Keratinocyte (primary cell): Measurements from ENCODE around the gene KRT78. TPM values are rescaled to one million over a fixed set of nuclear protein-coding genes. Genes with fewer than 3 reads are reported as not detected.

Experiments used
- DNase-seq: peaks from one replicate; pipeline ENCODE4 v3.0.0-alpha.2; 2011; ENCODE audit warnings: low read depth, missing footprints, low spot score
- FAIRE-seq: peaks from 2 replicates; lab custom pipeline; 2011; peaks lifted over from hg19 to GRCh38; lab: Jason Lieb, UNC
- H2AFZ ChIP-seq: 2 replicates; pipeline ENCODE4 v1.6.0; 2012; ENCODE audit warnings: low read length, control low read depth, inconsistent platforms; ENCODE audit not compliant: control insufficient read depth
- H3K27ac ChIP-seq: 2 replicates; pipeline ENCODE4 v1.5.1; 2011; ENCODE audit warnings: low read length; ENCODE audit not compliant: control insufficient read depth, insufficient read depth
- H3K27me3 ChIP-seq: 3 replicates; pipeline ENCODE4 v1.6.0; 2011; ENCODE audit warnings: low read length; ENCODE audit not compliant: control insufficient read depth, insufficient read depth; ENCODE audit errors: extremely low read depth
- H3K36me3 ChIP-seq, 2 experiments: 2 replicates in 1 of 2; 3 replicates in 1 of 2; pipeline ENCODE4 v1.5.1; 2011; ENCODE audit warnings: low read length in 2 of 2, mild to moderate bottlenecking in 1 of 2; ENCODE audit not compliant: control insufficient read depth in 2 of 2, insufficient read depth in 2 of 2; ENCODE audit errors: extremely low read depth in 1 of 2
- H3K4me1 ChIP-seq: 3 replicates; pipeline ENCODE4 v1.5.1; 2011; ENCODE audit warnings: low read length; ENCODE audit not compliant: control insufficient read depth, insufficient read depth; ENCODE audit errors: extremely low read depth
- H3K4me2 ChIP-seq: 3 replicates; pipeline ENCODE4 v1.6.0; 2011; ENCODE audit warnings: low read depth, low read length; ENCODE audit not compliant: control insufficient read depth, insufficient read depth; ENCODE audit errors: extremely low read depth
- H3K4me3 ChIP-seq, 3 experiments: fragments of 200-600 bp in 1 of 3; sonication (generic) in 1 of 3; 2 replicates in 2 of 3; 3 replicates in 1 of 3; pipeline ENCODE4 v1.5.1; 2011 to 2016; ENCODE audit warnings: low read length in 3 of 3, mild to moderate bottlenecking in 3 of 3, control low read depth in 2 of 3, inconsistent platforms in 1 of 3, low read depth in 1 of 3, mixed read lengths in 1 of 3, mixed run types in 1 of 3, moderate library complexity in 1 of 3; ENCODE audit not compliant: control insufficient read depth in 2 of 3, insufficient read depth in 2 of 3; ENCODE audit errors: extremely low read depth in 1 of 3
- H3K79me2 ChIP-seq: 2 replicates; pipeline ENCODE4 v1.6.0; 2012; ENCODE audit warnings: low read length; ENCODE audit not compliant: control insufficient read depth, insufficient read depth
- H3K9ac ChIP-seq: 3 replicates; pipeline ENCODE4 v1.6.0; 2011; ENCODE audit warnings: low read length; ENCODE audit not compliant: control insufficient read depth, insufficient read depth; ENCODE audit errors: extremely low read depth
- H3K9me1 ChIP-seq: 3 replicates; pipeline ENCODE4 v1.6.0; 2011; ENCODE audit warnings: low read length; ENCODE audit not compliant: control insufficient read depth, insufficient read depth; ENCODE audit errors: extremely low read depth
- H3K9me3 ChIP-seq: 2 replicates; pipeline ENCODE4 v1.5.1; 2012; ENCODE audit warnings: low read depth, low read length; ENCODE audit not compliant: control insufficient read depth
- H4K20me1 ChIP-seq: 3 replicates; pipeline ENCODE4 v1.6.0; 2011; ENCODE audit warnings: low read length; ENCODE audit not compliant: control insufficient read depth, insufficient read depth; ENCODE audit errors: extremely low read depth
- EZH2 ChIP-seq: IDR thresholded peaks from one replicate; pipeline ENCODE4 v1.6.1; 2012; ENCODE audit warnings: inconsistent platforms, mild to moderate bottlenecking, low read length, moderate library complexity
- dilution Hi-C: fragments of 300-500 bp; cut with MboI; formaldehyde crosslinking; loops from one replicate; pipeline ENCODE4 v1.7.0; 2020; ENCODE audit warnings: low sequenced_read_pairs; ENCODE audit not compliant: extremely low pct_ligation_motif_present
- polyA plus RNA-seq, 5 experiments: library from polyadenylated mRNA; depleted of rRNA in 3 of 5; stranded (reverse) in 3 of 5; stranded (forward) in 1 of 5; unstranded in 1 of 5; fragments of >200 nt; gene quantifications; 1 replicate in 1 of 5; 2 replicates in 3 of 5; 3 replicates in 1 of 5; pipeline versions ENCODE4 v1.2.1 to v1.2.3, GENCODE V29; 2011 to 2012; ENCODE audit warnings: missing spikeins in 2 of 5, low read depth in 1 of 5, low replicate concordance in 1 of 5
- TF ChIP-seq, protein P1 (sequence below), 3 experiments: IDR thresholded peaks in 1 of 3; conservative IDR thresholded peaks in 1 of 3; optimal IDR thresholded peaks in 1 of 3; 2 replicates in 2 of 3; 3 replicates in 1 of 3; pipeline versions ENCODE3 to v1.5.1; 2011; ENCODE audit warnings: low read length in 3 of 3, mild to moderate bottlenecking in 3 of 3, moderate library complexity in 2 of 3, control low read depth in 1 of 3, inconsistent platforms in 1 of 3; ENCODE audit not compliant: insufficient read depth in 2 of 3; ENCODE audit errors: extremely low read depth in 1 of 3

Gene KRT78
- polyA plus RNA-seq, 1 donor (not counting 4 experiments of a cell fraction or from before 2014, with no cell fraction given): 0.96 TPM

DNA sequence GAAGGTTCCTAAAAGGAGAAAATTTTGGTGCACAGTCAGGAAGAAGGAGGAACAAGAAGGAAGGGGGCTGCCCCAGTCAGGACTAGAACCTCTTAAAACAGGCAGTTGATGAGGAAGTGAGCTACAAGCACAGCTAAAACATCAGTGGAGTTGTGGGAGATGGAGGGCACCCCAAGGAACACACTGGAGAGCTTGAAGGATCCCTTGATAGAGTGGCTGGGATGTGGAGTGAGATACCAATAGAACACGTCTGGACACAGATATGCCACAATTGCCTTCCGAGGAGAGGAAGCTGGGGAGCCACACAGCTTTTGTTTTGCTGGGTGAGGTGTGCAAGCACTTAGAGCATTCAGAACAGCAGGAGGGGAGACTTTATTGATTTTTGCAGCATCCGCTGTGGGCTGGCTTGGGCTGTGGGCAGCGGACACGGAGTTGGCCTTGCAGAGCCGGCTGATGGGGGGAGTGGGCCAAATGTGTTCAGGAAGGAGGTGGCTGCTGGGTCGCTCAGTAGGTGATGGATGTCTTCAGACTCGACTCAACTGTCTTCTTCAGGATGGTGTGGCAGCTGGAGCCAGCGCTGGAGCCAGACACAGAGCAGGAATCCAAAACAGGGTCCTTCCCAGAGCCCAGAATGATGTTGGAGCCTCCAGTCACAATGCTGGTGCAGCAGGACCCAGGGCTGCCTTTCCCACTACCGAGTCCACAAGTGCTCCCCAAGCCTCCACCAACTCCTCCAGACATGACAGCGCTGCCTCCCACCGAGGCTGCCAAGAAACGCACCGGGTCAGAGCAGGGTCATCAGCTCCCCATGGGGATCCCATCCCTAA is 10.0 kb downstream of the KRT78 start:
- H3K9ac ChIP-seq: no peak overlapping the region
- H3K27ac ChIP-seq: no peak overlapping the region
- H3K79me2 ChIP-seq: no peaks in the 10 kb centered on the region
- H4K20me1 ChIP-seq: no peaks in the 10 kb centered on the region
- H3K4me1 ChIP-seq: peaks cover 17% of the 10 kb centered on the region
- no peaks in the 10 kb centered on the region for H3K9me1 ChIP-seq
- TF ChIP-seq, protein P1, sequence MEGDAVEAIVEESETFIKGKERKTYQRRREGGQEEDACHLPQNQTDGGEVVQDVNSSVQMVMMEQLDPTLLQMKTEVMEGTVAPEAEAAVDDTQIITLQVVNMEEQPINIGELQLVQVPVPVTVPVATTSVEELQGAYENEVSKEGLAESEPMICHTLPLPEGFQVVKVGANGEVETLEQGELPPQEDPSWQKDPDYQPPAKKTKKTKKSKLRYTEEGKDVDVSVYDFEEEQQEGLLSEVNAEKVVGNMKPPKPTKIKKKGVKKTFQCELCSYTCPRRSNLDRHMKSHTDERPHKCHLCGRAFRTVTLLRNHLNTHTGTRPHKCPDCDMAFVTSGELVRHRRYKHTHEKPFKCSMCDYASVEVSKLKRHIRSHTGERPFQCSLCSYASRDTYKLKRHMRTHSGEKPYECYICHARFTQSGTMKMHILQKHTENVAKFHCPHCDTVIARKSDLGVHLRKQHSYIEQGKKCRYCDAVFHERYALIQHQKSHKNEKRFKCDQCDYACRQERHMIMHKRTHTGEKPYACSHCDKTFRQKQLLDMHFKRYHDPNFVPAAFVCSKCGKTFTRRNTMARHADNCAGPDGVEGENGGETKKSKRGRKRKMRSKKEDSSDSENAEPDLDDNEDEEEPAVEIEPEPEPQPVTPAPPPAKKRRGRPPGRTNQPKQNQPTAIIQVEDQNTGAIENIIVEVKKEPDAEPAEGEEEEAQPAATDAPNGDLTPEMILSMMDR (optimal IDR thresholded peaks at IDR 0.05 in 1 of 3, IDR thresholded peaks at IDR 0.05 in 1 of 3, conservative IDR thresholded peaks at IDR 0.05 in 1 of 3; ENCODE audit: extremely low read depth in 1 of 3, insufficient read depth in 2 of 3, low read length in 3 of 3): no peak
- no peak for TF ChIP-seq EZH2
- H3K27me3 ChIP-seq: peaks cover 10% of the 10 kb centered on the region
- H3K4me3 ChIP-seq: no peak overlapping the region
- dilution Hi-C loops: no loop called here
- FAIRE-seq (no peak), DNase-seq (no peak)
- no peaks in the 10 kb centered on the region for H3K9me3 ChIP-seq
- H3K36me3 ChIP-seq: no peaks in the 10 kb centered on the region
- H3K4me2 ChIP-seq: no peak overlapping the region
- no peak overlapping the region for H2AFZ ChIP-seq

DNA sequence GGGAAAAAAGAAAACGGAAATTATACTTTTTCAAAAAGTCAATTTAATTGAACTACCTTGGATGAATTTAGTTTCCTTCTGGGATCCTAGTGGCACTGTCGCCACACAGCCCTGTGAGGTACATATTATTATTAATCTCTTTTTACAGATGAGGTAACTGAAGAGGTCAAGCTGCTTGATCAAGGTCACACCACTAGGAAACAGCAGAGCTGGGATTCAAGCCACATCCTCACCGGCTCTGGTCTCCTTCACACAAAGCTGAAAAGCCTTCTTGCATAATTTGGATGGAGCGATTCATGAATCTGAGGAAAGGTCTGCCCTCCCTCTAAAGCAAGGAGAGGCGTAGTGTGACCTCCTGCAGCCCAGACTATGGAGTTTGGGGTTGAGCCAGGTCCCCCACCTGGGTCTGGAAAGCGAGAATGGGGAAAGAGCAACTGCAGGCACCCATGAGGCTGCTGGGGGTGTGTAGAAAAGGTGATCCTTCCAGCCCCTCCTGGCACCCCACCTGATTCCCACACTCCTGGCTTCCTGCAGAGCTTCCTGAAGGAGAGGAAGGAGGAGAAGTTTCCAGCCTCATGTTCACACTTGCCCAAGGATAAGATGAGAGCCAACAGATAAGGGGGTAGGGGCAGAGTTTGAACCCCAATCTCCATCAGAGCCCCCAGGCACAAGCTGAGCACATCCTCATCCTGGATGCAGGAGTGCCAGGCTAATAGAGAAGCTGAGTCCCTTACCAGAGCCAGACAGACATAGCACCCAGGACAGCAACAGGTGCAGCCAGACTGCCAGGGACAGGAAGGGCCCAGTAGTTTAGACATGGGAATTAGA is 10.8 kb downstream of the KRT78 start:
- Histone ChIP-seq H3K4me1 (peaks cover 17% of the 10 kb centered on the region), H3K27ac (no peak overlapping the region), H4K20me1 (no peaks in the 10 kb centered on the region), H3K9me3 (no peaks in the 10 kb centered on the region), H3K27me3 (peaks cover 10% of the 10 kb centered on the region), H3K9ac (no peak overlapping the region), H3K4me2 (no peak overlapping the region), H3K36me3 (no peaks in the 10 kb centered on the region), H3K4me3 (no peak overlapping the region), H3K79me2 (no peaks in the 10 kb centered on the region), H3K9me1 (no peaks in the 10 kb centered on the region), H2AFZ (no peak overlapping the region)
- FAIRE-seq (peak; percentile 36), DNase-seq (no peak)
- dilution Hi-C loops: no loop called here
- TF ChIP-seq, protein P1 (optimal IDR thresholded peaks at IDR 0.05 in 1 of 3, IDR thresholded peaks at IDR 0.05 in 1 of 3, conservative IDR thresholded peaks at IDR 0.05 in 1 of 3; ENCODE audit: extremely low read depth in 1 of 3, insufficient read depth in 2 of 3, low read length in 3 of 3): no peak
- TF ChIP-seq EZH2: no peak
